Measurements from ENCODE around the gene PHACTR1.

- TF ChIP-seq CTCF (IDR thresholded peaks at IDR 0.05) (no peak), POLR2A (IDR thresholded peaks at IDR 0.05) (no peak)
Observed at GRCh38 chr6:13305288-13305687, 588.7 kb downstream of the PHACTR1 start.
